AG09319 (cell line): ENCODE measurements around the gene STX1A.

Experiments used
- DNase-seq: peaks from one replicate; pipeline ENCODE4 v3.0.0-alpha.2; 2010; ENCODE audit warnings: low read depth; ENCODE audit errors: extremely low read depth
- CTCF ChIP-seq: IDR thresholded peaks from 2 replicates; pipeline ENCODE4 v1.5.1; 2011; ENCODE audit warnings: low read depth, mild to moderate bottlenecking, inconsistent platforms, low read length, moderate library complexity

Gene STX1A

GRCh38 chr7:73688288-73688687 is 31.2 kb downstream of the STX1A start:
- no peak for DNase-seq
- no peak for TF ChIP-seq CTCF

GRCh38 chr7:73685311-73685710 is 34.2 kb downstream of the STX1A start:
- no peak for TF ChIP-seq CTCF
- DNase-seq: no peak

- DNase-seq: no peak
- TF ChIP-seq CTCF: no peak
Observed at GRCh38 chr7:73683788-73684693, 35.4 kb downstream of the STX1A start.

GRCh38 chr7:73683056-73683787 is 36.2 kb downstream of the STX1A start, which contains the start of the genes BUD23 and DNAJC30:
TSS of gene BUD23 (plus strand) at chr7:73683597. CDS start at chr7:73683626, 29 bp downstream.
TSS of gene DNAJC30 (minus strand) at chr7:73683453. CDS start at chr7:73683423, 30 bp downstream.
- TF ChIP-seq CTCF: no peak

GRCh38 chr7:73682745-73683055 is 36.8 kb downstream of the STX1A start:
- no peak for TF ChIP-seq CTCF
- no peak for DNase-seq

More at GRCh38 chr7:73683056-73683787, 36.2 kb downstream of the STX1A start, which contains the start of the genes BUD23 and DNAJC30:
- peak; percentile 88 for DNase-seq

GRCh38 chr7:73681031-73681430 is 38.4 kb downstream of the STX1A start:
- TF ChIP-seq CTCF: no peak
- DNase-seq: no peak

- TF ChIP-seq CTCF: no peak
- DNase-seq: no peak
Observed at GRCh38 chr7:73680501-73680900, 39.0 kb downstream of the STX1A start.
